Uterus (tissue), 4 donors: ENCODE measurements around the gene NOTCH1. TPM values are rescaled to one million over a fixed set of nuclear protein-coding genes. Genes with fewer than 3 reads are reported as not detected.

Experiments
- DNase-seq, 2 donors: peaks; one replicate each; pipeline ENCODE4 v3.0.0-alpha.2; 2019 to 2020
- H3K27ac ChIP-seq, 2 donors: fragments of 200-600 bp; sonication (generic); 1 replicate in 1 of 2; 2 replicates in 1 of 2; pipeline ENCODE4 v1.5.1; 2016 to 2018
- H3K27me3 ChIP-seq, 2 donors: fragments of 200-600 bp; sonication (generic); one replicate each; pipeline ENCODE4 v1.5.1; 2018 to 2019; ENCODE audit warnings: control low read depth in 1 of 2
- H3K36me3 ChIP-seq, 2 donors: fragments of 200-600 bp; sonication (generic); one replicate each; pipeline ENCODE4 v1.5.1; 2019; ENCODE audit warnings: control low read depth in 1 of 2
- H3K4me1 ChIP-seq, 2 donors: fragments of 200-600 bp; sonication (generic); one replicate each; pipeline ENCODE4 v1.5.1; 2018 to 2019; ENCODE audit warnings: control low read depth in 1 of 2
- H3K4me3 ChIP-seq, 2 donors: fragments of 200-600 bp; sonication (generic); 1 replicate in 1 of 2; 2 replicates in 1 of 2; pipeline ENCODE4 v1.5.1; 2018 to 2019; ENCODE audit warnings: mild to moderate bottlenecking in 1 of 2
- H3K9me3 ChIP-seq, 2 donors: fragments of 200-600 bp; sonication (generic); one replicate each; pipeline ENCODE4 v1.5.1; 2019; ENCODE audit warnings: control low read depth in 1 of 2
- POLR2A ChIP-seq, 2 donors: fragments of 450-650 bp; IDR thresholded peaks; one replicate each; pipeline ENCODE4 v1.6.1; 2016; ENCODE audit warnings: antibody characterized with exemption in 2 of 2, mild to moderate bottlenecking in 1 of 2, moderate library complexity in 1 of 2
- intact Hi-C: fragments of 100-400 bp; cut with DNase I; formaldehyde crosslinking; loops from one replicate; pipeline ENCODE4 v1.15.1; 2023; ENCODE audit warnings: low total_unique reads
- total RNA-seq, 4 donors: library from RNA; depleted of rRNA in 3 of 4; stranded (reverse); fragments of >200 nt in 3 of 4; gene quantifications; one replicate each; pipeline versions ENCODE4 v1.1.0 to v1.2.4, GENCODE V29; 2014 to 2023
- TF ChIP-seq, protein P1 (sequence below), 4 experiments: fragments of 200-600 bp in 2 of 4; fragments of 450-650 bp in 2 of 4; sonication (generic) in 2 of 4; IDR thresholded peaks; one replicate each; pipeline ENCODE4 v1.5.1; 2016 to 2019; ENCODE audit warnings: antibody characterized with exemption in 4 of 4, mild to moderate bottlenecking in 2 of 4, moderate library complexity in 1 of 4
- donor health status: DM: yes; HTN: yes; CAD: no.

Gene NOTCH1
- total RNA-seq, 4 donors from 2014 or later: 19.7 to 109 (median 35.6) TPM

DNA sequence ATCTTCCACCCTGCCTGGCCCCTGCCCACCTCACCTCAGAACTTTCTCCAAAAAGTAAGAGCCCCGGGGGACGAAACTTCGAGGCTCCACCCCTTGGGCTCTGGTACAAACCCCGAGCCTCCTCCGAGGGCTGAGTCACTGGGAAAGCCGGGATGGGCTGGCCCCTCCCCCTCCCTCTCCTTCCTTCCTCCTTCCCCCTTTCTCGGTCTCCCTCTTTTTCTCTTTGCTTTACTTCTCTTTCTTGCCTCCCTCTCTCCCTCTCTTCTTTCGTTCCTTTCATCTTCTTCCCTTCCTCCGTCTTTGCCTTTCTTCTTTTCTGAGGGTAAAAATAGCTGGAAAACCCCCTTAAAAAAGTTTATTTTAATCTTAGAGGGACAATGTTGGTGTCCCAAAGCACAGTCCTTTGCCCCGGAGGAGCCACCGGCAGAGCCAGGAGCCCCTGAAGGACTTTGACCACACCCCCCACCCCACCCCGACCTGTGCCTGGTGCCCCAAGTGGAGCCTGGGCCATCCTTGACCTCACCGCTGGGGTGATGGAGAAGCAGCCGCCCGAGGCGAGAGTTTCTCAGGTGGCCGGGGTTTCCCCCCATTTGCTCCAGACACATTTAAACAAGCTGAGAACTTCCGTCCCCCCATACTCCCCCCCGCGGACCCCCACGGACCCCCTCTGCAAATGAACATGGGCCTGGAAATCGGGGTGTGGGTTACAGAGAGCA, 5.7 kb upstream of the NOTCH1 start:
- Histone ChIP-seq H3K9me3 (no peaks in the 10 kb centered on the region), H3K4me3 (peak overlapping the region; percentile 6 to 18), H3K36me3 (no peaks in the 10 kb centered on the region), H3K27ac (peak overlapping the region; percentile 91), H3K27me3 (no peaks in the 10 kb centered on the region), H3K4me1 (peaks cover 7 to 30% of the 10 kb centered on the region in 2 donors)
- intact Hi-C loops: no loop called here
- DNase-seq: peak; percentile 90 to 92
- TF ChIP-seq, protein P1, sequence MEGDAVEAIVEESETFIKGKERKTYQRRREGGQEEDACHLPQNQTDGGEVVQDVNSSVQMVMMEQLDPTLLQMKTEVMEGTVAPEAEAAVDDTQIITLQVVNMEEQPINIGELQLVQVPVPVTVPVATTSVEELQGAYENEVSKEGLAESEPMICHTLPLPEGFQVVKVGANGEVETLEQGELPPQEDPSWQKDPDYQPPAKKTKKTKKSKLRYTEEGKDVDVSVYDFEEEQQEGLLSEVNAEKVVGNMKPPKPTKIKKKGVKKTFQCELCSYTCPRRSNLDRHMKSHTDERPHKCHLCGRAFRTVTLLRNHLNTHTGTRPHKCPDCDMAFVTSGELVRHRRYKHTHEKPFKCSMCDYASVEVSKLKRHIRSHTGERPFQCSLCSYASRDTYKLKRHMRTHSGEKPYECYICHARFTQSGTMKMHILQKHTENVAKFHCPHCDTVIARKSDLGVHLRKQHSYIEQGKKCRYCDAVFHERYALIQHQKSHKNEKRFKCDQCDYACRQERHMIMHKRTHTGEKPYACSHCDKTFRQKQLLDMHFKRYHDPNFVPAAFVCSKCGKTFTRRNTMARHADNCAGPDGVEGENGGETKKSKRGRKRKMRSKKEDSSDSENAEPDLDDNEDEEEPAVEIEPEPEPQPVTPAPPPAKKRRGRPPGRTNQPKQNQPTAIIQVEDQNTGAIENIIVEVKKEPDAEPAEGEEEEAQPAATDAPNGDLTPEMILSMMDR (IDR thresholded peaks at IDR 0.05): no peak
- TF ChIP-seq POLR2A (IDR thresholded peaks at IDR 0.05): no peak

DNA sequence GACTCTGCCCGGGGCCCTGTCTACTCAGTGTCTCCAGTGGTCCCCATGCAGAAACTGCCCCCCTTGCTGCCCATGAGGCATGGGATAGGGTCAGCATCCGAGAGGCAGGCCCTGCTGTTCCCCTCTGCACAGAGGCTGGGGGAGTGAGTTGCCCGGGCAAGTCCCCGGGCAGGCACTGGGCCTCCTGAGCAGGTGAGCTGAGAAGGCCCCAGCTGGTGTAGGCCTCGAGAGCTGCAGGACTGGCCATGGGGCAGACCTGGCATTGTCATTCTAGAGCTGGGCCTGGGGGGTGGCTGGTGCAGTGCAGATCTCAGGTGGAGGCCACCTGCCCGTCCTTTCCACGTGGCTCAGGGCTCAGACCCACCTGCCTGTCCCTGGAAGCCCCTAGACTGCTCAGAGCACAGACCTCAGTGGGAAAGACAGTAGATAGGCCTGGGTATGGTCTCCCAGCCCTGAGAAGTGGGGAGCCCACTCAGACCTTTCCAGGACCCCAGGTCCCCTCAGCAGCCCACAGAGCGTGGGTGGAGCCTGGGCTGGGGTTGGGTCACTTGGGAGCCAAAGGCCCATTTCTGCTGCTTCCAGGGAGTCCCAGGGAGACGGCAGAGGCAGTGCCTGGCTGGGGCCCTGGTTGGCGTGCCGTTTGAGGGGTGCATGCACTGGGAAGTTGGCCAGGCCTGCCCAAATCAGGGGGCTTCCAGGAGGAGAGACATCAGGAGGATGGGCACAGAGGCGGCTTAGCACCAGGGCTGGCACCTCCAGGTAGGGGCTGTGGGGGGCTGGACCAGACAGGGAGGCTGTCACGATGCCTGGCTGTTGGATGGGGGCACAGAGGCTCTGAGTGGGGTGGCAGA, 4.8 kb upstream of the NOTCH1 start:
- H3K4me1 ChIP-seq: peaks cover 7 to 30% of the 10 kb centered on the region in 2 donors

DNA sequence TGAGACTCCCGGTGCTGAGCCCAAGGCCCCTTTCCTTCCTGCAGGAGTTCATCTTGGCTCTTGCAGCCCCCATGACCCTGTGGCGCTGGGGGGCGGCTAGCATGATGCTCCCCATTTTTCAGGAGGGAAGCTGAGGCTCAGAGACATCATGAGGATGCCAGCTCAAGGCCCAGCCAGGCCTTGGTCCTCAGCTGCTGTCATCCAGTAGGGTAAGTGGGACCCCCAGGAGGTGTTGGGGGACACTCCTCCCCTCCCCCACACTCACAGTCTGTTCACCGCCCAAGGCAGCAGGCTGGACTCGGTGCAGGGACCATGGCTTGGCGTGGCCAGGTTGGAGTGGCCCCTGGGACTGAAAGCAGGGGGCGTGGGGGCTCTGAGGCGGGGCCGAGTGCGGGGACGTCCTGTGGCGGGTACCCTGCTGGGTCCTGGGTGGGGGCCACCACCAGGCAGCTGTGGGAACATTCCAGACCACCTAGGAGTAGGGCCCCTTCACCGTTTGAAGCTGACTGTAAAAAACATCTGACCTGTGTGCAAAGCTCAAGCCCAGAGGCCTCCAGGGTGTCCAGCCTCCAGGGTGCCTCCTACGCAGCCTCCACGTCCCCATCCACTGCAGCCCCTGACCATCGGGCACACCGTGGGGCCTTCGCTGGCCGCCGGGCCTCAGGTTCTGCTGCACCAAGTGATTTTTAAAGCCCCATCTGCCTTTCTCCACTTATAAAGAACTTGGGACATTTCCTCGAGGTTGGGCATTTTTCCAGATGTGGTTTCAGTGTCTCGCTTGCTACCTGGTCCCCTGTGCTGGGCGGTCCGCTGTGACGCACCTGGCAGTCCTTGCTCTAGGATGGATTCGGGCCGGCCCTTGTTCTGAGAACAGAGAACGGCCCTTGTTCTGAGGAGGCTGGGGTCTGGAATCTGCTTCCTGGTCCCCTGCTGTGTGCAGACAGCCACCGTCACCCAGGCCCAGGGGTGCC, 3.4 kb upstream of the NOTCH1 start:
- H3K27ac ChIP-seq: peak overlapping the region; percentile 91
- peaks cover 7 to 30% of the 10 kb centered on the region in 2 donors for H3K4me1 ChIP-seq

More for the DNA sequence above, 4.8 kb upstream of the NOTCH1 start:
- Histone ChIP-seq H3K36me3 (no peaks in the 10 kb centered on the region), H3K27me3 (no peaks in the 10 kb centered on the region), H3K9me3 (no peaks in the 10 kb centered on the region), H3K4me3 (no peak overlapping the region), H3K27ac (peak overlapping the region; percentile 91)
- TF ChIP-seq, protein P1 (IDR thresholded peaks at IDR 0.05): no peak
- no peak for TF ChIP-seq POLR2A (IDR thresholded peaks at IDR 0.05)
- intact Hi-C loops: no loop called here
- DNase-seq: no peak

DNA sequence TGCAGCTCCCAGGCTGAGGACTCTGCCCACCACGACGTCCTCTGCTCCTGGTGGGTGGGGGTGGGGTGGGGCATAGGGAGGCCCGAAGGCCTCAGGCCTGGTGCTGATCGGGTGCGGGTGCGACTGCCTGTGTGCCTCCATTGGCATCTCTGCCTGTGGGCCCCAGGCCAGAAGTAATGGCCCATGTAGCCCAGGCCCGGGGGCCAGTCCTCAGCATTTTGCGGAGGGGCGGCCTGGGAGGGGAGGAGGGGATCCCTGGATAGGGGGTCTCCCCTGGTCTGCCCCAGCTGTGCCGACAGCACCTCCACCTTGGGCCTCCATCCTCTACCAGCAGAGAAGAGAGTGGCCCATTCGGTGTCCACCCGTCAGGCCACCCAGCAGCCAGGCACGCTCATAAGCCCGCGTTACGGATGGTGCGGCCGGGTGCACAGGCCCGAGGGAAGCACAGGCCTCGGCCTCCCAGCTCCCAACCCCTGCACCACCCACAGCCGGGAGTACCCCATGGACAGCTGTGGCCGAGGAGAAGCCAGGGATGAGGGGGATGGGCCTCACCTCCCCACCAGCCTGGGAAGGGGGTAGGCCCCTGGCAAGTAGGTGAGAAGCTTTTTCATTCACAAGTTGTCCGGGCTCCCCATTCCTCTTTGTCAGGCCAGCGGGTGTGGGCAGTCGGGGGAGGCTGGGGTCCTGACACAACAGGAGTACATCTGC, 1.8 kb upstream of the NOTCH1 start:
- peaks cover 7 to 34% of the 10 kb centered on the region in 2 donors for H3K4me1 ChIP-seq
- DNase-seq: no peak
- intact Hi-C loops: loop anchor here (10.0 kb wide), 1 partner anchor 63 kb away; the partner anchor contains the start of gene SEC16A

More for the DNA sequence above, 3.4 kb upstream of the NOTCH1 start:
- H3K4me3 ChIP-seq: no peak overlapping the region
- TF ChIP-seq, protein P1 (IDR thresholded peaks at IDR 0.05): no peak
- no peak for TF ChIP-seq POLR2A (IDR thresholded peaks at IDR 0.05)
- intact Hi-C loops: loop anchor here (10.0 kb wide), 1 partner anchor 64 kb away; the partner anchor contains the start of gene SEC16A
- H3K9me3 ChIP-seq: no peaks in the 10 kb centered on the region
- DNase-seq: no peak
- H3K27me3 ChIP-seq: no peaks in the 10 kb centered on the region
- no peaks in the 10 kb centered on the region for H3K36me3 ChIP-seq

More for the DNA sequence above, 1.8 kb upstream of the NOTCH1 start:
- Histone ChIP-seq H3K36me3 (no peaks in the 10 kb centered on the region), H3K27ac (peak overlapping the region; percentile 90 to 91), H3K9me3 (no peaks in the 10 kb centered on the region), H3K27me3 (no peaks in the 10 kb centered on the region), H3K4me3 (no peak overlapping the region)
- TF ChIP-seq POLR2A (IDR thresholded peaks at IDR 0.05): no peak
- TF ChIP-seq, protein P1 (IDR thresholded peaks at IDR 0.05): no peak
